Mammary epithelial cell (primary cell): ENCODE data around the gene IGFN1.
A peak's percentile ranks its signal among the peaks of the same experiment; 100 is the strongest.

Experiments used
- CTCF ChIP-seq, 2 donors: IDR thresholded peaks in 1 of 2; conservative IDR thresholded peaks in 1 of 2; 2 replicates each; pipeline ENCODE4 v1.5.1; 2011 to 2012; ENCODE audit warnings: inconsistent platforms in 2 of 2, low read length in 2 of 2, mild to moderate bottlenecking in 2 of 2, control low read depth in 1 of 2, low read depth in 1 of 2; ENCODE audit not compliant: insufficient read depth in 1 of 2; ENCODE audit errors: extremely low read depth in 1 of 2
- EZH2 ChIP-seq: IDR thresholded peaks from 2 replicates; pipeline ENCODE4 v1.6.1; 2012; ENCODE audit warnings: low read length, inconsistent platforms, borderline replicate concordance

- TF ChIP-seq CTCF (conservative IDR thresholded peaks at IDR 0.05 in 1 of 2, IDR thresholded peaks at IDR 0.05 in 1 of 2; ENCODE audit: extremely low read depth in 1 of 2, insufficient read depth in 1 of 2, low read depth in 1 of 2, low read length in 2 of 2) (peak in 1 of 2 donors; percentile 31), EZH2 (no peak)
Observed at GRCh38 chr1:201267481-201268229, 77.0 kb downstream of the IGFN1 start.
